Stimulated activated CD4-positive, alpha-beta T cell treated with anti-CD3 and anti-CD28 coated beads, Interleukin-4, amount 100 ng/mL, for 48 hours (primary cell): ENCODE measurements around the gene IQGAP3.

Source experiments
- DNase-seq, 2 donors: peaks; one replicate each; pipeline ENCODE4 v3.0.0-alpha.2; 2020; ENCODE audit warnings: low read depth in 2 of 2

The IQGAP3 gene

DNA sequence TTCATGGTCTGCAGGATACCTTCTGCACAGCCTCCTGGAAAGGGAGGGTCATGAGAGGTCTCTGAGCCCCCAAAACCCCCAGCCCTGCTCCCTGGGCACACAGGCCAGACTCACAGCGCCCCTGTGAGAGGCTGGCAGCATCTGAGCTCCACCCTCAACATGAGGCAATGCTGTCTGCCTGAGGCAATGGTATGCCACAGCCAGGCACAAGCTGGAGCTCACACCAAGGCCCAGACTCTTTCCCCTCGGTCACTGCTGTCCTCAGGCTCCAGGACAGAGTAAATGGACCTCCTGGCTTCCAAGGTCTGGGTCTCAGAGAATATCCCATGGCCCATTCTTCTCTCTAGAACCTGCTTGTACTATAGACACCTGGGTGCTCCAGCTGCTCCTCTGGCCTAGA, 89.0 kb downstream of the IQGAP3 start:
- DNase-seq, result no peak

DNA sequence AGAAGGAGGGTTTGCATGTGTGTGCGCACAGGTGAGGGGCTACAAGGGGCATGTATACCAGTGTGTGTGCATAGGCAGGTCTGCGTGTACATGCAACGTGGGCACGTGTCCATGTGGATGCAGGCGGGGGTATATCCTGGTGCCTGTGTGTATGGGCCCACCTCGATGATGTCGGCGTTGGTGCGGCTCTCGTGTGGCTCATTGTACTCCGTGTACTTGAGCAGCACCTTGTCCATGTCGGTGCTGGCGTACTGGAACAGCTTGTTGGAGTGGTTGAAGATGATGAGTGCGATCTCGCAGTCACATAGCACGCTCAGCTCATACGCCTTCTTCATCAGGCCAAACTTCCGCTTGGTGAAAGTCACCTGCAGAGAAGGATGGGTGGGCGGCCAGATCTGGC, 90.1 kb downstream of the IQGAP3 start:
- no peak for DNase-seq

- no peak for DNase-seq
These were observed 90.8 kb downstream of the IQGAP3 start for GRCh38 chr1:156481527-156481926.

DNA sequence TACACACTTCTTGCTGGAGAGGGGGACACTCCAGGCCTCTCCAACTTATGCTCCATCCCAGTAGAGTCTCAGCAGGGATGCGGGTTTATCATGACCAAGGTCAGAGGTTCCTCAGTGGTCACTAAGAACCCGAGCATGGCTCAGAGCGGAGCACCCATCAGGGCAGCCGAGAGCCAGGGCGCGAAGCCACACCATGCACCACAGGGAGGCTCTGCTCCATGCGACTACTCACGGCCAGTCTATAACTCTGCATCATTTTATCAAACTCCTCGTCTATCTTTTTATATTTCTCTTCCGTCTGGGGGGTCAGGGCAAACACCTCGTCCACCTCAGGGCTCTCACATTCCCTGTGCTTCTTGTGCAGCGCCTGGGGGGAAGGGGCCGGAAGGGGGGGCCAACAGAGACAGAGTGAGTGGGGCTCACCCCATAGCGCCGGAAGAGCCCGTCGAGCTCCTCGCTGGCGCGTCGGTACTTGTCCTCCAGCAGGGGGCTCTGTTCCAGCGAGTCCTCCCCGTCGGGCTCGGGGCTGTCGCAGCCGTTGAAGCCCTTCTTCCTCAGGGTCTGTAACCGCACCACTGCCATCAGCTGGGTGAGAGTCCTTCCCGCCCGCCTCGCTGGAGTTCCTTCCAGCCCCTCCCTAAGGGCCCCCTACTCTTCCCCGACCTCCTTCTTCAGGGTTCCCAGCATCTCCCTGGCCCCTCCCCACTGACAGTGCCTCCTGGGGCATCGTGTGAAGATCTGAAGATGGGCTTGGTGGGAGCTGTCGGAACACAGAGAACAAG, 91.8 kb downstream of the IQGAP3 start:
- peak; percentile 60 to 65 for DNase-seq

GRCh38 chr1:156480016-156480370, 92.4 kb downstream of the IQGAP3 start:
- no peak for DNase-seq

DNA sequence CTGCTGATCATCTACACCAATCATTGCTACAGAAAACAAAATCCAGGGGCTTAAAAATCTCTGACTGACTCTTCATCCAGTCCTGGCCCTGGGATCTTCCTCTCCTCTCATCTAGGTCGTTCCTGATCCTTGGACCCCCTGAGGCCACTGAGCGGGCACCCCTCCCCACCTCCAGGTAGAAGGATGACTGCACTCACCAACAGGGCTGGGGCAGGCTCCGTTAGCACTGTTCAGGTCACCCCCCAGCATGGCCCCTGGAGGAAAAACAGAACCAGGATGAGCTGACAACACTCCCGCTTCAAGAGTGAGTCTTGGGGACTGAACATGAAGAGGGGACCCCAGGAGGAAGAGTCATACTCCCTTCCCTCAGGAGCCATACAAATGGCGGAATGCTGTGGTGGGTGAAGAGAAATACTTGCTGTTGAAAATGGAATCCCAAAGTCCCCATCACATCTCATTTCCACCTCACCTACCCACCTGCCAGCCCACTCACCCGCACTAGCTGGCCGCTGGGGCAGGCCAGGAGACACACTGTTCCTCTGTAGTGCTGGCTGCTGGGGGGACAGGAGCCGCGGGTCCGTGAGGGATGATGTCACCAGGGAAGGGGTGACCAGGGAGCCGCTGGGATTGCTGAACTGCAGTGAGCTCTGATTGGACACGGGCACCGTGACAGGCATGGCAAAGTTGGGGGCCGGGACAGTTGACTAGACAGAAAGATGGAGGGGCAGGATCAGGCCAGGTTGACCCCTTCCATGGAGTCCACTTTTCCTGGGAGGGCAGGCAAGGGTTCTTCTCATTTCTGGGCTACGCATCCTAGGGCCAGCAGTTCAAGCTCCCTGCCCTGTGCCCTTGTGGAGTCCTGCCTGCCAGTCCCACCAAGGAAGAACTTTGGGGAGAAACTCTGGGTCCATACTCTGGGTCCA, 93.0 kb downstream of the IQGAP3 start:
- no peak for DNase-seq

DNA sequence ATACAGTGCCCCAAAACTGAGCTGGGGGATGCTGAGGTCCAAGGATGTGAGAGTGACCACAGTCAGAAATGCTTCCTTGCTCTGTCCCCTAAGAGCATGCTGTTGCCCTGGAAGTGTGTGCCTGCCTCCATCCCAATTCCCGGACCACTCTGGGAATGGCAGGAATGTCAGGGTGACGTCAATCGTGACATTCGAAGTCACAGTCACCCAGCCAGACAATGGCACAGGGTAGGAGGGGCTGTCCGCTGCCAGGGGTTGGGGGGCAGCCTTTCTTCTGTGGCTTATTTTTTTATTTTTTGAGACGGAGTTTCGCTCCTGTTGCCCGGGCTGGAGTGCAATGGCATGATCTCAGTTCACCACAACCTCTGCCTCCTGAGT, 94.1 kb downstream of the IQGAP3 start:
- no peak for DNase-seq

GRCh38 chr1:156477526-156478249, 94.7 kb downstream of the IQGAP3 start:
- DNase-seq, result no peak

GRCh38 chr1:156476501-156477298, 95.7 kb downstream of the IQGAP3 start:
- peak in 1 of 2 donors; percentile 52 for DNase-seq

DNA sequence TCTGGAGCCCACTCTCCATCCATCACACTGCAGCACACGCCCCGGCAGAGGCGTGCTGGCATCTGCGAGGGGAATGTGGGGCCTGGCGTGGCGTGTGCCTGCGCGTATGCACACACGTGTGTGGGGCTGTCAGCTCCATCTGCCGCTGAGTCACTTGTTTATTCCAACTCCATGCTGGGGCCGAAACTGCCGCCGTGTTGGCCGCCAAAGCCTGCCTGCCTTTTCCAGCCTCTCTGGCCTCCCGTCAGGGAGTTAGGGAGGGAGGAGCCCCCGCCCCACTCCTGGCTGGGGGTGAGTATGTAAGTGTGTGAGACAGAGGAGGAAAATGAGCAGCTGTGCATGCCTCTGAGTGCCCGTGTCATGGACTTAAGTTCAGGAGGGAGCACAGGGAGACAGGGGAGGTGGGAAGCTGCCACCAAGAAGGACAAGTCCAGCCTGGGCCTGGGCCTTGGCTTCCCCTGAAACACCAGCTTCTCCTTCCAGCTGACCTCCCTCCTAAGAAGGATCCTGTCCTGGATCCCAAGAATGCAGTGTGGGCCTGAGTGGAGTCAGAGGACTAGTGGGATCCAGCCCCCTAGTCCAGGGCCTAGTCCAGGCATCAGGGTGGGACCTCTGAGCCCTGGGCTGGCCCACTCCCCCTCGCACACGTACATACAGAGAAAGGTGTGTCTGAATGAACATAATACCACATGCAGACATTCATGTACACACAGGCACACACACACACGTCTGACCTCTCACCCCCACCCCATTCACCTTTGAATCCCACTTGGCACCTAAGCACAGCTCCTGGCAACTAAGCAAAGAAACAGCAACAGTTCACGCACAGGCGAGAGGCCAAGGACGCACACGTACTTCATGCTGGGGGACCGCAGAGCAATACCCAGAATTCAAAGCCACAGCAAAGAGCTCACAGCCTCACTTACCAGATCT, 96.5 kb downstream of the IQGAP3 start:
- no peak for DNase-seq
